GM23338 (cell line): Measurements from ENCODE around the gene PKDCC. TPM values are rescaled to one million over a fixed set of nuclear protein-coding genes. Genes with fewer than 3 reads are reported as not detected.
A peak's percentile ranks its signal among the peaks of the same experiment; 100 is the strongest.

ENCODE experiments used
- ATAC-seq: fragments of 200-7000 bp; cut with Tn5 transposase; 3 replicates; pipeline ENCODE4 v1.9.1; 2020
- DNase-seq: peaks from one replicate; pipeline ENCODE4 v3.0.0-alpha.2; 2015; ENCODE audit warnings: low spot score
- H2AFZ ChIP-seq: fragments of 200-600 bp; sonication (generic); 2 replicates; pipeline ENCODE4 v1.8.0; 2016; ENCODE audit warnings: antibody characterized with exemption, mild to moderate bottlenecking, moderate library complexity
- H3F3A ChIP-seq: fragments of 200-600 bp; sonication (generic); replicated peaks from 2 replicates; pipeline ENCODE4 v1.8.0; 2017; ENCODE audit warnings: antibody characterized with exemption, mixed run types, low read depth
- H3K27ac ChIP-seq: fragments of 200-600 bp; sonication (generic); 2 replicates; pipeline ENCODE4 v1.6.1; 2016; ENCODE audit warnings: low read depth
- H3K27me3 ChIP-seq: fragments of 200-600 bp; sonication (generic); 2 replicates; pipeline ENCODE4 v1.8.0; 2016; ENCODE audit warnings: mild to moderate bottlenecking, mixed run types, moderate library complexity; ENCODE audit not compliant: insufficient read depth
- H3K36me3 ChIP-seq: fragments of 200-600 bp; sonication (generic); 2 replicates; pipeline ENCODE4 v1.8.0; 2016; ENCODE audit warnings: mild to moderate bottlenecking; ENCODE audit not compliant: insufficient read depth
- H3K4me1 ChIP-seq: fragments of 200-600 bp; sonication (generic); 2 replicates; pipeline ENCODE4 v1.8.0; 2016; ENCODE audit warnings: mild to moderate bottlenecking, moderate library complexity; ENCODE audit not compliant: insufficient read depth
- H3K4me2 ChIP-seq: fragments of 200-600 bp; sonication (generic); 2 replicates; pipeline ENCODE4 v1.7.1; 2017; ENCODE audit warnings: mixed run types
- H3K4me3 ChIP-seq: fragments of 200-600 bp; sonication (generic); 2 replicates; pipeline ENCODE4 v1.6.1; 2016; ENCODE audit warnings: mixed run types
- H3K79me2 ChIP-seq: fragments of 200-600 bp; sonication (generic); replicated peaks from 2 replicates; pipeline ENCODE4 v1.8.0; 2017; ENCODE audit warnings: mild to moderate bottlenecking; ENCODE audit not compliant: insufficient read depth
- H3K9me2 ChIP-seq: fragments of 200-600 bp; sonication (generic); 2 replicates; pipeline ENCODE4 v1.8.0; 2017; ENCODE audit not compliant: insufficient read depth
- H4K20me1 ChIP-seq: fragments of 200-600 bp; sonication (generic); replicated peaks from 2 replicates; pipeline ENCODE4 v1.8.0; 2017; ENCODE audit warnings: mild to moderate bottlenecking; ENCODE audit not compliant: insufficient read depth
- H3K27ac Mint-ChIP-seq: 2 replicates; pipeline ENCODE4 v1.8.0; 2020; ENCODE audit warnings: inconsistent platforms, mild to moderate bottlenecking, moderate library complexity, mixed read lengths
- H3K27me3 Mint-ChIP-seq: 3 replicates; pipeline ENCODE4 v1.8.0; 2022; ENCODE audit warnings: low read depth, mild to moderate bottlenecking, moderate library complexity, mixed read lengths, inconsistent platforms; ENCODE audit not compliant: insufficient read depth, poor library complexity
- H3K36me3 Mint-ChIP-seq: 3 replicates; pipeline ENCODE4 v1.8.0; 2021; ENCODE audit warnings: low read depth, mild to moderate bottlenecking, inconsistent platforms, moderate library complexity, mixed read lengths
- H3K4me1 Mint-ChIP-seq: 3 replicates; pipeline ENCODE4 v1.8.0; 2020; ENCODE audit warnings: mild to moderate bottlenecking, inconsistent platforms, mixed read lengths
- H3K4me3 Mint-ChIP-seq: 3 replicates; pipeline ENCODE4 v1.8.0; 2021; ENCODE audit warnings: moderate library complexity, mild to moderate bottlenecking, inconsistent platforms, mixed read lengths
- H3K9me3 Mint-ChIP-seq: 3 replicates; pipeline ENCODE4 v1.8.0; 2020; ENCODE audit warnings: moderate library complexity, mild to moderate bottlenecking, inconsistent platforms, mixed read lengths
- CREB1 ChIP-seq: fragments of 250-450 bp; sonication (Bioruptor Pico); IDR thresholded peaks from 2 replicates; pipeline ENCODE4 v1.5.0; 2020; ENCODE audit warnings: low read depth, mild to moderate bottlenecking, moderate library complexity
- CTCF ChIP-seq, 2 experiments: fragments of 200-600 bp in 1 of 2; sonication (generic) in 1 of 2; conservative IDR thresholded peaks; 2 replicates each; pipeline versions ENCODE4 v1.5.1 to v1.6.1; 2016 to 2017; ENCODE audit warnings: antibody characterized with exemption in 2 of 2, low read depth in 2 of 2, mild to moderate bottlenecking in 2 of 2, moderate library complexity in 1 of 2
- ETS1 ChIP-seq: IDR thresholded peaks from 2 replicates; pipeline ENCODE4 v1.6.1; 2016; ENCODE audit warnings: antibody characterized with exemption
- EZH2 ChIP-seq: fragments of 200-600 bp; sonication (generic); IDR thresholded peaks from one replicate; pipeline ENCODE4 v1.8.0; 2017; ENCODE audit warnings: antibody characterized with exemption, mild to moderate bottlenecking, low read depth; ENCODE audit not compliant: unreplicated experiment
- EZH2phosphoT487 ChIP-seq: fragments of 200-600 bp; sonication (generic); IDR thresholded peaks from one replicate; pipeline ENCODE4 v1.8.1; 2018; ENCODE audit warnings: antibody characterized with exemption; ENCODE audit not compliant: unreplicated experiment
- JUNB ChIP-seq: IDR thresholded peaks from one replicate; pipeline ENCODE4 v1.6.1; 2016; ENCODE audit warnings: antibody characterized with exemption; ENCODE audit not compliant: unreplicated experiment
- NANOG ChIP-seq: IDR thresholded peaks from 2 replicates; pipeline ENCODE4 v1.6.1; 2016; ENCODE audit warnings: antibody characterized with exemption, borderline replicate concordance
- POLR2AphosphoS5 ChIP-seq: IDR thresholded peaks from 2 replicates; pipeline ENCODE4 v1.6.1; 2016; ENCODE audit warnings: antibody characterized with exemption, low read depth
- REST ChIP-seq: IDR thresholded peaks from one replicate; pipeline ENCODE4 v1.6.1; 2018; ENCODE audit warnings: antibody characterized with exemption; ENCODE audit not compliant: unreplicated experiment
- ZNF114 ChIP-seq: fragments of 250-450 bp; sonication (Bioruptor Pico); IDR thresholded peaks from 2 replicates; pipeline ENCODE4 v1.5.0; 2020; ENCODE audit warnings: mild to moderate bottlenecking, moderate library complexity
- ZNF331 ChIP-seq: fragments of 250-450 bp; sonication (Bioruptor Pico); IDR thresholded peaks from 2 replicates; pipeline ENCODE4 v1.5.0; 2020; ENCODE audit warnings: low read depth, mild to moderate bottlenecking, moderate library complexity
- polyA plus RNA-seq: library from polyadenylated mRNA; unstranded; fragments of >200 nt; fragmentation: Nextera tagmentation; extraction: Ambion mirVana; gene quantifications from 2 replicates; pipeline ENCODE4 v1.2.1, GENCODE V29; 2016
- total RNA-seq: library from RNA; depleted of rRNA; stranded (reverse); fragments of >200 nt; shearing (Covaris generic); gene quantifications from 2 replicates; pipeline ENCODE4 v1.2.3, GENCODE V29; 2014

The PKDCC gene
- total and polyA plus RNA-seq, 2 experiments from 2014 or later: 7.0 to 44.8 TPM

GRCh38 chr2:42050010-42050702 lies 2.3 kb downstream of the PKDCC start (continued):
- TF ChIP-seq ETS1 (no peak), CREB1 (CRISPR knock-in tag) (no peak), JUNB (no peak), NANOG (no peak), ZNF331 (CRISPR knock-in tag) (no peak)

- Mint-ChIP-seq H3K4me1 (peaks cover 63% of the 10 kb centered on the region), H3K27ac (no peak overlapping the region), H3K4me3 (peak overlapping the region; percentile 80; the same call in 2 of the 3 replicates), H3K36me3 (peaks cover 9% of the 10 kb centered on the region; the same call in 2 of the 3 replicates), H3K27me3 (peaks cover 29% of the 10 kb centered on the region), H3K9me3 (no peaks in the 10 kb centered on the region; the same call in 2 of the 3 replicates)
- ATAC-seq (no peak), DNase-seq (no peak)
- Histone ChIP-seq H3K4me1 (peaks cover 53% of the 10 kb centered on the region), H3K27me3 (peaks cover 16% of the 10 kb centered on the region), H3F3A (no peaks in the 10 kb centered on the region), H3K79me2 (peaks cover 28% of the 10 kb centered on the region), H2AFZ (no peak overlapping the region), H3K4me2 (0 out of 2 replicates have a peak overlapping the region, but pooled peaks have one; percentile 26), H4K20me1 (no peaks in the 10 kb centered on the region), H3K4me3 (no peak overlapping the region), H3K9me2 (no peaks in the 10 kb centered on the region), H3K27ac (no peak overlapping the region), H3K36me3 (no peaks in the 10 kb centered on the region; the same call in 1 of the 2 replicates)
- TF ChIP-seq REST: no peak
- TF ChIP-seq JUNB: no peak
- TF ChIP-seq POLR2AphosphoS5: no peak
- no peak for TF ChIP-seq NANOG
- TF ChIP-seq EZH2phosphoT487: no peak
- TF ChIP-seq CTCF (conservative IDR thresholded peaks at IDR 0.05; ENCODE audit: low read depth in 2 of 2): no peak
- no peak for TF ChIP-seq ZNF114 (CRISPR knock-in tag)
- no peak for TF ChIP-seq EZH2
- no peak for TF ChIP-seq ETS1
- TF ChIP-seq CREB1 (CRISPR knock-in tag): no peak
Measured at GRCh38 chr2:42050703-42051542, 3.1 kb downstream of the PKDCC start.
